GM13977 (cell line): ENCODE data around the gene PKP1.

Experiments
- DNase-seq: peaks from one replicate; pipeline ENCODE4 v3.0.0; 2012; ENCODE audit warnings: low spot score
- CTCF ChIP-seq: IDR thresholded peaks from 2 replicates; pipeline ENCODE4 v1.5.1; 2012; ENCODE audit warnings: mild to moderate bottlenecking, control low read depth; ENCODE audit not compliant: insufficient read depth; ENCODE audit errors: extremely low read depth, missing control alignments
- in situ Hi-C: fragments of 300-500 bp; cut with MboI; formaldehyde crosslinking; loops from one replicate; pipeline ENCODE4 v1.12.0; 2022; ENCODE audit warnings: low sequenced_read_pairs, low pct_unique_long_range_greater_than_20kb, mixed read lengths, inconsistent platforms; ENCODE audit not compliant: unreplicated experiment

The PKP1 gene

GRCh38 chr1:201346337-201346939 is 63.1 kb downstream of the PKP1 start:
- peak; percentile 41 for TF ChIP-seq CTCF
- DNase-seq, result no peak
- in situ Hi-C loops, result no loop called here

GRCh38 chr1:201346987-201347386 is 63.7 kb downstream of the PKP1 start:
- DNase-seq, result no peak
- in situ Hi-C loops, result no loop called here

GRCh38 chr1:201347498-201348210 is 64.3 kb downstream of the PKP1 start:
- no peak for DNase-seq
- in situ Hi-C loops, result no loop called here
- no peak for TF ChIP-seq CTCF

More at GRCh38 chr1:201346987-201347386, 63.7 kb downstream of the PKP1 start:
- TF ChIP-seq CTCF, result no peak

- in situ Hi-C loops, result no loop called here
- DNase-seq, result peak; percentile 79
- peak; percentile 75 for TF ChIP-seq CTCF
These were observed 64.9 kb downstream of the PKP1 start for GRCh38 chr1:201348211-201348566.

GRCh38 chr1:201349092-201349491 is 65.8 kb downstream of the PKP1 start:
- DNase-seq, result no peak
- TF ChIP-seq CTCF, result no peak
- in situ Hi-C loops, result no loop called here

GRCh38 chr1:201350361-201350725 is 67.0 kb downstream of the PKP1 start:
- in situ Hi-C loops, result no loop called here
- no peak for DNase-seq

More at GRCh38 chr1:201350361-201350725, 67.0 kb downstream of the PKP1 start:
- TF ChIP-seq CTCF, result no peak
